Measurements from ENCODE around the gene CEP76. TPM values are rescaled to one million over a fixed set of nuclear protein-coding genes. Genes with fewer than 3 reads are reported as not detected.
"Not testable (repeated sequence)": the region's sequence is repeated elsewhere in the genome, so short reads cannot be mapped to it uniquely, and the experiment has no call there.

CEP76 gene
- total RNA-seq, 1 experiment from 2014 or later, result 13.5 TPM

DNA sequence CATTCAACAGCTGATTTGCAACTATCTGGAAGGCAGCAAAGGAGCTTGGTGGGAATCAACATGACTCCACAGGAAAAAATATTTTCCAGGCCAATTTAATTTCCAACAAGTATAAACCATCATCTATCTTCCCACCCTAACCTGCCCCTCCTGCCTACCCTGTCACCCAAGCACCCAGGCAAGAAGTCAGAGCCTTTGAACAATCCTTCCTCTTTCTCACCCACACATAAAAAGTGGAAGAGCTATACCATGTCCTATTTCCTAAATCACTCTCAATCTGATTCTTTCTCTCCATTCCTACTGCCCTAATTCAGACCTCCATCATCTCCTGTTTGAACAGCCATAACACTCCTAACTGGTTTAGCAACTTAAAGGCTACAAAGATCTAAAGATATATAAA lies 57.3 kb downstream of the CEP76 start:
- TF ChIP-seq FOSL1 (IDR thresholded peaks at IDR 0.05; ENCODE audit: low read depth) (no peak), YY1 (IDR thresholded peaks at IDR 0.05; ENCODE audit: extremely low read depth, insufficient replicate concordance, low read depth, low read length) (no peak), SIN3A (IDR thresholded peaks at IDR 0.05; ENCODE audit: low read depth) (no peak), ELF1 (IDR thresholded peaks at IDR 0.05; ENCODE audit: borderline replicate concordance, low read depth) (no peak), JUND (IDR thresholded peaks at IDR 0.05) (no peak), POLR2AphosphoS5 (IDR thresholded peaks at IDR 0.05; ENCODE audit: low read depth, low read length) (no peak), CEBPB (IDR thresholded peaks at IDR 0.05; ENCODE audit: low read depth) (no peak)
- TF ChIP-seq, protein P1, sequence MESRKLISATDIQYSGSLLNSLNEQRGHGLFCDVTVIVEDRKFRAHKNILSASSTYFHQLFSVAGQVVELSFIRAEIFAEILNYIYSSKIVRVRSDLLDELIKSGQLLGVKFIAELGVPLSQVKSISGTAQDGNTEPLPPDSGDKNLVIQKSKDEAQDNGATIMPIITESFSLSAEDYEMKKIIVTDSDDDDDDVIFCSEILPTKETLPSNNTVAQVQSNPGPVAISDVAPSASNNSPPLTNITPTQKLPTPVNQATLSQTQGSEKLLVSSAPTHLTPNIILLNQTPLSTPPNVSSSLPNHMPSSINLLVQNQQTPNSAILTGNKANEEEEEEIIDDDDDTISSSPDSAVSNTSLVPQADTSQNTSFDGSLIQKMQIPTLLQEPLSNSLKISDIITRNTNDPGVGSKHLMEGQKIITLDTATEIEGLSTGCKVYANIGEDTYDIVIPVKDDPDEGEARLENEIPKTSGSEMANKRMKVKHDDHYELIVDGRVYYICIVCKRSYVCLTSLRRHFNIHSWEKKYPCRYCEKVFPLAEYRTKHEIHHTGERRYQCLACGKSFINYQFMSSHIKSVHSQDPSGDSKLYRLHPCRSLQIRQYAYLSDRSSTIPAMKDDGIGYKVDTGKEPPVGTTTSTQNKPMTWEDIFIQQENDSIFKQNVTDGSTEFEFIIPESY (IDR thresholded peaks at IDR 0.05; ENCODE audit: extremely low read depth, insufficient replicate concordance, low read length), result no peak
- intact Hi-C loops (cut with micrococcal nuclease), result no loop called here
- RAD21 ChIA-PET (ENCODE audit: low non-redundant PET in 1 of 2, low total read pairs in 2 of 2, uncharacterized antibody in 2 of 2, unreplicated experiment in 2 of 2), result no interaction called here
- Histone ChIP-seq H3K9ac (ENCODE audit: low read length) (no peak overlapping the region), H3K79me2 (ENCODE audit: insufficient read depth, low read length) (peaks cover 32% of the 10 kb centered on the region), H3K27me3 (ENCODE audit: insufficient read depth, low read length) (no peaks in the 10 kb centered on the region), H3K9me2 (ENCODE audit: insufficient read depth) (no peaks in the 10 kb centered on the region), H2AFZ (ENCODE audit: low read depth, low read length, poor library complexity, severe bottlenecking) (no peak overlapping the region), H3K4me3 (replicated peaks in 1 of 2; ENCODE audit: low read depth in 1 of 2, low read length in 2 of 2) (peak overlapping the region in 1 of 2 experiments; percentile 17; a peak in 1 of 4 replicates), H3K4me1 (ENCODE audit: control insufficient read depth in 1 of 2, insufficient read depth in 2 of 2, low read length in 2 of 2) (peaks cover 30 to 44% of the 10 kb centered on the region in 2 experiments), H3K36me3 (ENCODE audit: control insufficient read depth in 1 of 2, insufficient read depth in 2 of 2, low read length in 2 of 2) (no peaks in the 10 kb centered on the region), H4K20me1 (ENCODE audit: insufficient read depth) (no peaks in the 10 kb centered on the region), H3K9me3 (ENCODE audit: control insufficient read depth in 1 of 2, insufficient read depth in 1 of 2, low read depth in 1 of 2, low read length in 2 of 2) (no peaks in the 10 kb centered on the region), H3K4me2 (ENCODE audit: low read length) (peak overlapping the region; percentile 70), H3K27ac (ENCODE audit: low read depth, low read length) (no peak overlapping the region)
- CTCF ChIA-PET, result no interaction called here
- TSS peak; percentile 26 for BruUV-seq (replicated peaks)
- POLR2A ChIA-PET, result interaction anchor here (0.7 kb wide), 1 partner anchor 19 kb away, joined by 3 read pairs; no protein-coding TSS in a partner anchor
- DNase-seq (ENCODE audit: low read depth, low spot score) (no peak), ATAC-seq (0 out of 2 replicates have a peak, but pooled peaks have one; percentile 11)

DNA sequence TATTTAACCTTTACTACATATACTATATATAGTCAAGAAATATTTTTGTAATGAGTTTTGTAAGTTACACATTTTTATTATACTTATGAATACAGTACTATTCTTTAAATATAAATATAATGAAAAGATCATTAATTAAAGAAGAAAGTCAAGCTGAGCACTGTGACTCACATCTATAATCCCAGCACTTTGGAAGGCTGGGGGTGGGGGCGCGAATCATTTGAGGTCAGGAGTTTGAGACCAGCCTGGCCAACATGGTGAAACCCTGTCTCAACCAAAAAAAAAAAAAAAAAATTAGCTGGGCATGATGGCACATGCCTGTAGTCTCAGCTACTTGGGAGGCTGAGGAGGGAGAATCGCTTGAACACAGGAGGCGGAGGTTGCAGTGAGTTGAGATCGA lies 58.8 kb downstream of the CEP76 start:
- H2AFZ ChIP-seq (ENCODE audit: low read depth, low read length, poor library complexity, severe bottlenecking); H3K9me3 ChIP-seq (ENCODE audit: control insufficient read depth in 1 of 2, insufficient read depth in 1 of 2, low read depth in 1 of 2, low read length in 2 of 2); H3K9ac ChIP-seq (ENCODE audit: low read length); CTCF ChIA-PET; DNase-seq (ENCODE audit: low read depth, low spot score); H3K27ac ChIP-seq (ENCODE audit: low read depth, low read length); H3K4me3 ChIP-seq (replicated peaks in 1 of 2; ENCODE audit: low read depth in 1 of 2, low read length in 2 of 2); POLR2A ChIA-PET; H4K20me1 ChIP-seq (ENCODE audit: insufficient read depth); BruUV-seq (replicated peaks); RAD21 ChIA-PET (ENCODE audit: low non-redundant PET in 1 of 2, low total read pairs in 2 of 2, uncharacterized antibody in 2 of 2, unreplicated experiment in 2 of 2); H3K9me2 ChIP-seq (ENCODE audit: insufficient read depth); H3K27me3 ChIP-seq (ENCODE audit: insufficient read depth, low read length); H3K36me3 ChIP-seq (ENCODE audit: control insufficient read depth in 1 of 2, insufficient read depth in 2 of 2, low read length in 2 of 2); ATAC-seq: not testable (repeated sequence)
- Histone ChIP-seq H3K79me2 (ENCODE audit: insufficient read depth, low read length) (peaks cover 33% of the 10 kb centered on the region), H3K4me2 (ENCODE audit: low read length) (peak overlapping the region; percentile 24; the same call in 1 of the 2 replicates), H3K4me1 (ENCODE audit: control insufficient read depth in 1 of 2, insufficient read depth in 2 of 2, low read length in 2 of 2) (peaks cover 30 to 48% of the 10 kb centered on the region in 2 experiments)
- intact Hi-C loops (cut with micrococcal nuclease), result loop anchor here (5.0 kb wide), 1 partner anchor 46 kb away; no protein-coding TSS in a partner anchor
